Neural progenitor cell (in vitro differentiated cells): ENCODE data around the gene TCF7L2. TPM values are rescaled to one million over a fixed set of nuclear protein-coding genes. Genes with fewer than 3 reads are reported as not detected.
A peak's percentile ranks its signal among the peaks of the same experiment; 100 is the strongest.

ENCODE experiments used
- DNase-seq: peaks from one replicate; pipeline ENCODE4 v3.0.0-alpha.2; 2016; ENCODE audit warnings: low spot score
- H2AFZ ChIP-seq: fragments of 200-600 bp; sonication (generic); replicated peaks from 2 replicates; pipeline ENCODE4 v1.6.1; 2016; ENCODE audit warnings: antibody characterized with exemption
- H3F3A ChIP-seq: fragments of 200-600 bp; sonication (generic); 2 replicates; pipeline ENCODE4 v1.6.1; 2016; ENCODE audit warnings: antibody characterized with exemption, low read depth
- H3K27ac ChIP-seq: fragments of 200-600 bp; sonication (generic); 2 replicates; pipeline ENCODE4 v1.5.1; 2016; ENCODE audit warnings: mild to moderate bottlenecking
- H3K27me3 ChIP-seq: fragments of 200-600 bp; sonication (generic); 2 replicates; pipeline ENCODE4 v1.6.1; 2016; ENCODE audit warnings: mild to moderate bottlenecking, moderate library complexity
- H3K36me3 ChIP-seq: fragments of 200-600 bp; sonication (generic); 2 replicates; pipeline ENCODE4 v1.5.1; 2016
- H3K4me1 ChIP-seq: fragments of 200-600 bp; sonication (generic); 2 replicates; pipeline ENCODE4 v1.6.1; 2016; ENCODE audit warnings: mixed run types
- H3K4me2 ChIP-seq: fragments of 200-600 bp; sonication (generic); 2 replicates; pipeline ENCODE4 v1.6.1; 2016
- H3K4me3 ChIP-seq: fragments of 200-600 bp; sonication (generic); 2 replicates; pipeline ENCODE4 v1.5.1; 2016
- H3K79me2 ChIP-seq: fragments of 200-600 bp; sonication (generic); 2 replicates; pipeline ENCODE4 v1.6.1; 2016; ENCODE audit warnings: low read depth
- H3K9ac ChIP-seq: fragments of 200-600 bp; sonication (generic); 2 replicates; pipeline ENCODE4 v1.6.1; 2016
- H3K9me3 ChIP-seq: fragments of 200-600 bp; sonication (generic); 2 replicates; pipeline ENCODE4 v1.5.1; 2016; ENCODE audit warnings: low read depth
- H4K20me1 ChIP-seq: fragments of 200-600 bp; sonication (generic); 2 replicates; pipeline ENCODE4 v1.6.1; 2016; ENCODE audit warnings: low read depth
- H3K27ac Mint-ChIP-seq: 3 replicates; pipeline ENCODE4 v1.8.0; 2021; ENCODE audit warnings: mixed read lengths
- H3K27me3 Mint-ChIP-seq: 2 replicates; pipeline ENCODE4 v1.8.0; 2022; ENCODE audit warnings: low read depth, mild to moderate bottlenecking, inconsistent platforms, moderate library complexity, mixed read lengths; ENCODE audit not compliant: insufficient read depth
- H3K36me3 Mint-ChIP-seq: 3 replicates; pipeline ENCODE4 v1.8.0; 2021; ENCODE audit warnings: mixed read lengths
- H3K4me1 Mint-ChIP-seq: 3 replicates; pipeline ENCODE4 v1.8.0; 2021; ENCODE audit warnings: mixed read lengths
- H3K4me3 Mint-ChIP-seq: 3 replicates; pipeline ENCODE4 v1.8.0; 2021; ENCODE audit warnings: mild to moderate bottlenecking, moderate library complexity, mixed read lengths
- H3K9me3 Mint-ChIP-seq: 3 replicates; pipeline ENCODE4 v1.8.0; 2020; ENCODE audit warnings: mixed read lengths
- EZH2 ChIP-seq: fragments of 200-600 bp; sonication (generic); IDR thresholded peaks from 2 replicates; pipeline ENCODE4 v1.6.1; 2017; ENCODE audit warnings: antibody characterized with exemption, mild to moderate bottlenecking, moderate library complexity
- EZH2phosphoT487 ChIP-seq: fragments of 200-600 bp; sonication (generic); IDR thresholded peaks from 2 replicates; pipeline ENCODE4 v1.6.1; 2017; ENCODE audit warnings: antibody characterized with exemption
- total RNA-seq: library from RNA; depleted of rRNA; stranded (reverse); fragments of >200 nt; gene quantifications from 2 replicates; pipeline ENCODE4 v1.2.3, GENCODE V29; 2015; ENCODE audit warnings: low replicate concordance
- TF ChIP-seq, protein P1 (sequence below): fragments of 200-600 bp; sonication (generic); IDR thresholded peaks from 2 replicates; pipeline ENCODE4 v1.5.1; 2017; ENCODE audit warnings: antibody characterized with exemption, mild to moderate bottlenecking

TCF7L2 gene
- total RNA-seq, 1 donor from 2014 or later: 12.3 TPM

DNA sequence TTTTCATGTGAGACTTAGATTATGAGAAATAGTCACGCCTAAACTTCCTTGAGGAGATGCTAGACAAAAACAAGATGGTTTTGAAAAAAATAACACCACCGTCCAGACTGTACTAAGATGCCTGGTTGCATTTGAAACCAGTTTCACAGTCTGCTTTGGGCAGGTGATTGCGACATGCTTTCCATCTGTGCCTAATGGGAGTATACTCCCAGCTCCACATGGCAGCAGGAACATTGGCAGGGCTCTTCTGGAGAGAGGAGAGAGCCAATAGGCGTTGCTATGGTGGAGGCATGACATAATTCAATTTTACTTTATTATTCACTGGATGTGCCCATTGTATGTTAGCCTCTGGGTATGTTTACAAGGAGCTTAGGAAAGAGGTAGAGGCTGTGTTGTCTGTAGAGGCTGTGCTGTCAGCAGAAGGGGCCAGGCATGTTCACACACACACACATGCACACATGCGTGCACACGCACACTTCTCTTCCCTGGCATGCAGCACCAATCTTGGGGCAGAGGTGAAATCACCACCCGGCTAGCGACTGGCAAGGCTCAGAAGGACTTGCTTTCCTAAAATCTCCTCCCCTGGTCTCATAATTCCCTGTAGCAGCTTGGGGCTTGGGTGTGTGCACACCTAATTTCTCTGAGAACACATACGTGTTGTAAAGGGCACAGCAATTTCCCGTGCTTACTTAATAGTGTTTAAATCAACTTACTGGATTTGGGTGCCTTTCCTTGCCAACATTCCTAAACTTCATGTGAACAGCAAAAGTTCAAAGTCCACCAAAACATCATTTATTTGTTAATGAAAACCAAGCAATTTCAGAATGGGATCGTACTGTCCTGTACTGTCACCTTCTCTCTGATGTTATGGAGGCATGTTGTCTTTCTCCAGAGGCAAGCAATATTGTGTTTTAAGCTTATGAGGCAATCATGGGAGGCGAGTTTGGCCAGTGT, 162.1 kb downstream of the TCF7L2 start:
- no peak for DNase-seq
- H3K36me3 ChIP-seq: no peaks in the 10 kb centered on the region
- no peaks in the 10 kb centered on the region for H3K9me3 ChIP-seq
- Mint-ChIP-seq H3K36me3 (no peaks in the 10 kb centered on the region), H3K4me1 (peaks cover 43% of the 10 kb centered on the region), H3K9me3 (no peaks in the 10 kb centered on the region), H3K27me3 (no peaks in the 10 kb centered on the region), H3K4me3 (no peak overlapping the region), H3K27ac (no peak overlapping the region)
- H3K4me1 ChIP-seq: peaks cover 34% of the 10 kb centered on the region
- H3K4me2 ChIP-seq: no peak overlapping the region
- H3F3A ChIP-seq: peaks cover 20% of the 10 kb centered on the region
- no peak overlapping the region for H2AFZ ChIP-seq
- TF ChIP-seq, protein P1, sequence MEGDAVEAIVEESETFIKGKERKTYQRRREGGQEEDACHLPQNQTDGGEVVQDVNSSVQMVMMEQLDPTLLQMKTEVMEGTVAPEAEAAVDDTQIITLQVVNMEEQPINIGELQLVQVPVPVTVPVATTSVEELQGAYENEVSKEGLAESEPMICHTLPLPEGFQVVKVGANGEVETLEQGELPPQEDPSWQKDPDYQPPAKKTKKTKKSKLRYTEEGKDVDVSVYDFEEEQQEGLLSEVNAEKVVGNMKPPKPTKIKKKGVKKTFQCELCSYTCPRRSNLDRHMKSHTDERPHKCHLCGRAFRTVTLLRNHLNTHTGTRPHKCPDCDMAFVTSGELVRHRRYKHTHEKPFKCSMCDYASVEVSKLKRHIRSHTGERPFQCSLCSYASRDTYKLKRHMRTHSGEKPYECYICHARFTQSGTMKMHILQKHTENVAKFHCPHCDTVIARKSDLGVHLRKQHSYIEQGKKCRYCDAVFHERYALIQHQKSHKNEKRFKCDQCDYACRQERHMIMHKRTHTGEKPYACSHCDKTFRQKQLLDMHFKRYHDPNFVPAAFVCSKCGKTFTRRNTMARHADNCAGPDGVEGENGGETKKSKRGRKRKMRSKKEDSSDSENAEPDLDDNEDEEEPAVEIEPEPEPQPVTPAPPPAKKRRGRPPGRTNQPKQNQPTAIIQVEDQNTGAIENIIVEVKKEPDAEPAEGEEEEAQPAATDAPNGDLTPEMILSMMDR: no peak
- TF ChIP-seq EZH2phosphoT487 (no peak), EZH2 (no peak)
- H3K27me3 ChIP-seq: no peaks in the 10 kb centered on the region
- H3K79me2 ChIP-seq: peaks cover 86% of the 10 kb centered on the region
- no peak overlapping the region for H3K9ac ChIP-seq
- peak overlapping the region; percentile 16 for H3K27ac ChIP-seq
- peaks cover 45% of the 10 kb centered on the region for H4K20me1 ChIP-seq
- H3K4me3 ChIP-seq: no peak overlapping the region

DNA sequence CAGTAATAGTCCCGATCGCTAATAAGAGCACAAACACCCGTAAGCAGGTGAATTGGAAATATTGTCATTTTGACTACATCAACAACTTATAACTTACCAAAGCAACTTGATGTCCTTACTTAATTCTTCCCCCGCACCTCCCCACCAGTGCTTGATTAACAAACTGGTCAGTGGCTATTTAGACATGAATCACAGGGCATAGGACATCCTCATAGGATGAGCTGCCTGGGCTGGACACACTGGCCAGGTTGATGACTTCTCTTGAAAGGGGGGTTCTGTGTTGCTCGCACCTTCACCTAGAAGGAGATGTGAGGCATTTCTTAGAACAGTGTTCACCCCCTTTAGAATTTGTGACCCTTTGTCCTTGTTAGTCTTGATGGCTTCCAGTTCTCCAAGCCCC, 163.2 kb downstream of the TCF7L2 start:
- Histone ChIP-seq H3K9me3 (no peaks in the 10 kb centered on the region), H3K9ac (no peak overlapping the region), H2AFZ (no peak overlapping the region), H3K4me2 (no peak overlapping the region), H3K79me2 (peaks cover 95% of the 10 kb centered on the region), H3K36me3 (no peaks in the 10 kb centered on the region), H4K20me1 (peaks cover 39% of the 10 kb centered on the region), H3K27me3 (no peaks in the 10 kb centered on the region), H3K4me3 (no peak overlapping the region), H3F3A (peaks cover 11% of the 10 kb centered on the region), H3K27ac (no peak overlapping the region), H3K4me1 (peaks cover 42% of the 10 kb centered on the region)
- H3K4me3 Mint-ChIP-seq: no peak overlapping the region
- no peak for TF ChIP-seq EZH2
- no peak for TF ChIP-seq EZH2phosphoT487
- TF ChIP-seq, protein P1: no peak
- no peak overlapping the region for H3K27ac Mint-ChIP-seq
- DNase-seq: no peak
- no peaks in the 10 kb centered on the region for H3K36me3 Mint-ChIP-seq
- no peaks in the 10 kb centered on the region for H3K27me3 Mint-ChIP-seq
- H3K9me3 Mint-ChIP-seq: no peaks in the 10 kb centered on the region
- peaks cover 45% of the 10 kb centered on the region for H3K4me1 Mint-ChIP-seq

DNA sequence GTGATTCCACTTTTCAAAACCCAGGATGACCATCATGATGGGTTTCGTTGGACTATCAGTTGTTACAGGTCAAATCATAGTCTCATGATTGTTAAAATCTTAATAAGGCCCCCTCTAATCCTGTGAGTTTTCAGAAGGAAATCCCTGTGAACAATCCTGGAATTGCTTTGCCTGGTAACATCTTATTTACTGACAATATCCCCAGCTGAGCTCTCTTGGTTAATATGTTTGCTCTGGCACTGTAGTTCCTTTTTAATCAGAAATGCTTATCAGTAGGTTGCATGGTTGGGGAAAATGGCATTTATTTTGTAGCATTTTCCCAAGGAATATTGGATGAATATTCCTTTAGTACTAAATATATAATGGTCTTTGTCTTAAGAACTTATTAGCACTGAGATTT, 163.9 kb downstream of the TCF7L2 start:
- Histone ChIP-seq H3K27ac (no peak overlapping the region), H3F3A (peaks cover 8% of the 10 kb centered on the region), H3K9me3 (no peaks in the 10 kb centered on the region), H4K20me1 (peaks cover 36% of the 10 kb centered on the region), H3K4me1 (peaks cover 41% of the 10 kb centered on the region), H3K9ac (no peak overlapping the region), H3K27me3 (no peaks in the 10 kb centered on the region), H3K4me2 (peak overlapping the region; percentile 26), H3K79me2 (peaks cover 97% of the 10 kb centered on the region), H3K36me3 (no peaks in the 10 kb centered on the region), H2AFZ (no peak overlapping the region), H3K4me3 (no peak overlapping the region)
- H3K27ac Mint-ChIP-seq: no peak overlapping the region
- TF ChIP-seq, protein P1: no peak
- TF ChIP-seq EZH2: no peak
- TF ChIP-seq EZH2phosphoT487: no peak
- DNase-seq: no peak
- H3K4me3 Mint-ChIP-seq: no peak overlapping the region
- no peaks in the 10 kb centered on the region for H3K9me3 Mint-ChIP-seq
- H3K36me3 Mint-ChIP-seq: no peaks in the 10 kb centered on the region
- no peaks in the 10 kb centered on the region for H3K27me3 Mint-ChIP-seq
- H3K4me1 Mint-ChIP-seq: peaks cover 43% of the 10 kb centered on the region
